ENCODE data around the gene TOMM40. TPM values are rescaled to one million over a fixed set of nuclear protein-coding genes. Genes with fewer than 3 reads are reported as not detected.

Gene TOMM40
- total and polyA plus RNA-seq, 2 of the 13 experiments (the other 11 are each of a cell fraction or from before 2014, with no cell fraction given) = 72.0 to 110 TPM

DNA sequence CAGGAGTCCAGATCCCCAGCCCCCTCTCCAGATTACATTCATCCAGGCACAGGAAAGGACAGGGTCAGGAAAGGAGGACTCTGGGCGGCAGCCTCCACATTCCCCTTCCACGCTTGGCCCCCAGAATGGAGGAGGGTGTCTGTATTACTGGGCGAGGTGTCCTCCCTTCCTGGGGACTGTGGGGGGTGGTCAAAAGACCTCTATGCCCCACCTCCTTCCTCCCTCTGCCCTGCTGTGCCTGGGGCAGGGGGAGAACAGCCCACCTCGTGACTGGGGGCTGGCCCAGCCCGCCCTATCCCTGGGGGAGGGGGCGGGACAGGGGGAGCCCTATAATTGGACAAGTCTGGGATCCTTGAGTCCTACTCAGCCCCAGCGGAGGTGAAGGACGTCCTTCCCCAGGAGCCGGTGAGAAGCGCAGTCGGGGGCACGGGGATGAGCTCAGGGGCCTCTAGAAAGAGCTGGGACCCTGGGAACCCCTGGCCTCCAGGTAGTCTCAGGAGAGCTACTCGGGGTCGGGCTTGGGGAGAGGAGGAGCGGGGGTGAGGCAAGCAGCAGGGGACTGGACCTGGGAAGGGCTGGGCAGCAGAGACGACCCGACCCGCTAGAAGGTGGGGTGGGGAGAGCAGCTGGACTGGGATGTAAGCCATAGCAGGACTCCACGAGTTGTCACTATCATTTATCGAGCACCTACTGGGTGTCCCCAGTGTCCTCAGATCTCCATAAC, 14.5 kb downstream of the TOMM40 start, which contains the start of gene APOE (continued):
- TF ChIP-seq SP2 (CRISPR knock-in tag; IDR thresholded peaks at IDR 0.05) (no peak), THAP9 (CRISPR knock-in tag; IDR thresholded peaks at IDR 0.05; ENCODE audit: borderline replicate concordance) (no peak), ZNF367 (CRISPR knock-in tag; IDR thresholded peaks at IDR 0.05; ENCODE audit: borderline replicate concordance) (no peak), ZMYM3 (CRISPR knock-in tag; IDR thresholded peaks at IDR 0.05) (no peak), SNAPC5 (CRISPR knock-in tag; IDR thresholded peaks at IDR 0.05; ENCODE audit: borderline replicate concordance) (0 out of 2 replicates have a peak, but pooled peaks have one; percentile 38), KLF16 (CRISPR knock-in tag; IDR thresholded peaks at IDR 0.05) (no peak), CREM (IDR thresholded peaks at IDR 0.05) (peak; percentile 22; the same call in 1 of the 2 replicates), CREM (CRISPR knock-in tag; IDR thresholded peaks at IDR 0.05) (no peak), ZNF382 (CRISPR knock-in tag; IDR thresholded peaks at IDR 0.05; ENCODE audit: borderline replicate concordance) (no peak), ZNF841 (CRISPR knock-in tag; IDR thresholded peaks at IDR 0.05; ENCODE audit: borderline replicate concordance) (no peak), SPEN (CRISPR knock-in tag; IDR thresholded peaks at IDR 0.05; ENCODE audit: low read depth) (peak; percentile 38; the same call in 1 of the 2 replicates), HNF4G (IDR thresholded peaks at IDR 0.05; ENCODE audit: borderline replicate concordance, low read depth, low read length) (no peak), HNF4G (CRISPR knock-in tag; IDR thresholded peaks at IDR 0.05; ENCODE audit: borderline replicate concordance, low read depth) (peak; percentile 30; the same call in 1 of the 2 replicates), ZZZ3 (CRISPR knock-in tag; IDR thresholded peaks at IDR 0.05; ENCODE audit: borderline replicate concordance) (0 out of 2 replicates have a peak, but pooled peaks have one; percentile 40), SMAD1 (CRISPR knock-in tag; IDR thresholded peaks at IDR 0.05; ENCODE audit: borderline replicate concordance, low read depth) (peak; percentile 12; the same call in 1 of the 2 replicates), ZNF501 (CRISPR knock-in tag; IDR thresholded peaks at IDR 0.05) (no peak; the same call in 1 of the 2 replicates), ZNF121 (CRISPR knock-in tag; IDR thresholded peaks at IDR 0.05) (no peak), PRPF4 (IDR thresholded peaks at IDR 0.05; ENCODE audit: low read depth, low read length, poor library complexity, severe bottlenecking) (no peak), SETDB1 (CRISPR knock-in tag; IDR thresholded peaks at IDR 0.05; ENCODE audit: borderline replicate concordance) (no peak), HNRNPL (IDR thresholded peaks at IDR 0.05; ENCODE audit: low read depth, low read length) (0 out of 2 replicates have a peak, but pooled peaks have one; percentile 49)
- TF ChIP-seq, protein P1, sequence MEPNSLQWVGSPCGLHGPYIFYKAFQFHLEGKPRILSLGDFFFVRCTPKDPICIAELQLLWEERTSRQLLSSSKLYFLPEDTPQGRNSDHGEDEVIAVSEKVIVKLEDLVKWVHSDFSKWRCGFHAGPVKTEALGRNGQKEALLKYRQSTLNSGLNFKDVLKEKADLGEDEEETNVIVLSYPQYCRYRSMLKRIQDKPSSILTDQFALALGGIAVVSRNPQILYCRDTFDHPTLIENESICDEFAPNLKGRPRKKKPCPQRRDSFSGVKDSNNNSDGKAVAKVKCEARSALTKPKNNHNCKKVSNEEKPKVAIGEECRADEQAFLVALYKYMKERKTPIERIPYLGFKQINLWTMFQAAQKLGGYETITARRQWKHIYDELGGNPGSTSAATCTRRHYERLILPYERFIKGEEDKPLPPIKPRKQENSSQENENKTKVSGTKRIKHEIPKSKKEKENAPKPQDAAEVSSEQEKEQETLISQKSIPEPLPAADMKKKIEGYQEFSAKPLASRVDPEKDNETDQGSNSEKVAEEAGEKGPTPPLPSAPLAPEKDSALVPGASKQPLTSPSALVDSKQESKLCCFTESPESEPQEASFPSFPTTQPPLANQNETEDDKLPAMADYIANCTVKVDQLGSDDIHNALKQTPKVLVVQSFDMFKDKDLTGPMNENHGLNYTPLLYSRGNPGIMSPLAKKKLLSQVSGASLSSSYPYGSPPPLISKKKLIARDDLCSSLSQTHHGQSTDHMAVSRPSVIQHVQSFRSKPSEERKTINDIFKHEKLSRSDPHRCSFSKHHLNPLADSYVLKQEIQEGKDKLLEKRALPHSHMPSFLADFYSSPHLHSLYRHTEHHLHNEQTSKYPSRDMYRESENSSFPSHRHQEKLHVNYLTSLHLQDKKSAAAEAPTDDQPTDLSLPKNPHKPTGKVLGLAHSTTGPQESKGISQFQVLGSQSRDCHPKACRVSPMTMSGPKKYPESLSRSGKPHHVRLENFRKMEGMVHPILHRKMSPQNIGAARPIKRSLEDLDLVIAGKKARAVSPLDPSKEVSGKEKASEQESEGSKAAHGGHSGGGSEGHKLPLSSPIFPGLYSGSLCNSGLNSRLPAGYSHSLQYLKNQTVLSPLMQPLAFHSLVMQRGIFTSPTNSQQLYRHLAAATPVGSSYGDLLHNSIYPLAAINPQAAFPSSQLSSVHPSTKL (CRISPR knock-in tag; IDR thresholded peaks at IDR 0.05) = no peak
- TF ChIP-seq, protein P2, sequence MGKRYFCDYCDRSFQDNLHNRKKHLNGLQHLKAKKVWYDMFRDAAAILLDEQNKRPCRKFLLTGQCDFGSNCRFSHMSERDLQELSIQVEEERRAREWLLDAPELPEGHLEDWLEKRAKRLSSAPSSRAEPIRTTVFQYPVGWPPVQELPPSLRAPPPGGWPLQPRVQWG (CRISPR knock-in tag; IDR thresholded peaks at IDR 0.05; ENCODE audit: borderline replicate concordance, low read depth) = no peak

Data from HepG2 (cell line).